ENCODE results near the gene GRHPR.

DNA sequence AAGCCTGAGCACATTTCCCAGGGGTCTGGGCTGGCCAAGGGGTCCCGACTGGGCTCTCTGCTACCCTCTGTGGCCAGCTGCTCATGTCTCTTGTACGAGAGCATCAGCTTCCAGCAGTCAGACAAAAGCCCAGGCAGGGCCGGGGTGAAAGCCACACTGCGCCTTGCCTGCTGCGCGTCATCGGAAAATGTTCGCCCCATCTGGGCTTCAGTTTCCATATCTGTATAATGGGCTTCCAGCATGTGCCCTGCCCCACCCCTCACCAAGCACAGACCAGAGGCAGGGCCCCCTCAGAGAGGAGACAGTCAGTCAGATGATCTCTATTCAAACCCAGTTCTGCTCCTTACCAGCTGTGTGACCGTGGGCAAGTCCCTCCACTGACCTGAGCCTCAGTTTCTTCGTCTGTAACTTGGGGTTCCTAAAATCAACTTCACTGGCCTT is 8.0 kb upstream of the GRHPR start:
- TF ChIP-seq, protein P1, sequence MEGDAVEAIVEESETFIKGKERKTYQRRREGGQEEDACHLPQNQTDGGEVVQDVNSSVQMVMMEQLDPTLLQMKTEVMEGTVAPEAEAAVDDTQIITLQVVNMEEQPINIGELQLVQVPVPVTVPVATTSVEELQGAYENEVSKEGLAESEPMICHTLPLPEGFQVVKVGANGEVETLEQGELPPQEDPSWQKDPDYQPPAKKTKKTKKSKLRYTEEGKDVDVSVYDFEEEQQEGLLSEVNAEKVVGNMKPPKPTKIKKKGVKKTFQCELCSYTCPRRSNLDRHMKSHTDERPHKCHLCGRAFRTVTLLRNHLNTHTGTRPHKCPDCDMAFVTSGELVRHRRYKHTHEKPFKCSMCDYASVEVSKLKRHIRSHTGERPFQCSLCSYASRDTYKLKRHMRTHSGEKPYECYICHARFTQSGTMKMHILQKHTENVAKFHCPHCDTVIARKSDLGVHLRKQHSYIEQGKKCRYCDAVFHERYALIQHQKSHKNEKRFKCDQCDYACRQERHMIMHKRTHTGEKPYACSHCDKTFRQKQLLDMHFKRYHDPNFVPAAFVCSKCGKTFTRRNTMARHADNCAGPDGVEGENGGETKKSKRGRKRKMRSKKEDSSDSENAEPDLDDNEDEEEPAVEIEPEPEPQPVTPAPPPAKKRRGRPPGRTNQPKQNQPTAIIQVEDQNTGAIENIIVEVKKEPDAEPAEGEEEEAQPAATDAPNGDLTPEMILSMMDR (IDR thresholded peaks at IDR 0.05), result no peak
- TF ChIP-seq POLR2A (IDR thresholded peaks at IDR 0.05), result no peak
